BJ (cell line): ENCODE measurements around the gene KMO. TPM values are rescaled to one million over a fixed set of nuclear protein-coding genes. Genes with fewer than 3 reads are reported as not detected.

Experiments
- CTCF ChIA-PET: fragments of 350-600 bp; formaldehyde crosslinking; extraction: SDS; loops from one replicate; lab custom pipeline; 2021; ENCODE audit warnings: antibody characterized with exemption, inconsistent platforms; lab: Yijun Ruan, JAX
- POLR2A ChIA-PET: fragments of 300-600 bp; sonication (Branson Sonifier 250); formaldehyde crosslinking; extraction: SDS; loops from one replicate; lab custom pipeline; 2021; ENCODE audit warnings: antibody characterized with exemption; lab: Charles Lee
- DNase-seq: peaks from one replicate; pipeline ENCODE4 v3.0.0-alpha.2; 2011; ENCODE audit warnings: low read depth
- H3K27me3 ChIP-seq: 2 replicates; pipeline ENCODE4 v1.6.0; 2011; ENCODE audit warnings: low read length; ENCODE audit not compliant: control insufficient read depth, insufficient read depth
- H3K36me3 ChIP-seq: 2 replicates; pipeline ENCODE4 v1.5.1; 2011; ENCODE audit warnings: low read length; ENCODE audit not compliant: control insufficient read depth, insufficient read depth
- H3K4me3 ChIP-seq: 2 replicates; pipeline ENCODE4 v1.5.1; 2011; ENCODE audit warnings: low read depth, mild to moderate bottlenecking, control low read depth, low read length
- polyA plus RNA-seq: library from polyadenylated mRNA; depleted of rRNA; stranded (reverse); fragments of >200 nt; gene quantifications from 2 replicates; pipeline ENCODE4 v1.2.3, GENCODE V29; 2011
- TF ChIP-seq, protein P1 (sequence below): IDR thresholded peaks from 2 replicates; pipeline ENCODE4 v1.5.1; 2011; ENCODE audit warnings: low read depth, mild to moderate bottlenecking, control low read depth, inconsistent platforms, low read length, moderate library complexity; ENCODE audit not compliant: insufficient read depth

The KMO gene
- polyA plus RNA-seq, 1 experiment, result not detected

DNA sequence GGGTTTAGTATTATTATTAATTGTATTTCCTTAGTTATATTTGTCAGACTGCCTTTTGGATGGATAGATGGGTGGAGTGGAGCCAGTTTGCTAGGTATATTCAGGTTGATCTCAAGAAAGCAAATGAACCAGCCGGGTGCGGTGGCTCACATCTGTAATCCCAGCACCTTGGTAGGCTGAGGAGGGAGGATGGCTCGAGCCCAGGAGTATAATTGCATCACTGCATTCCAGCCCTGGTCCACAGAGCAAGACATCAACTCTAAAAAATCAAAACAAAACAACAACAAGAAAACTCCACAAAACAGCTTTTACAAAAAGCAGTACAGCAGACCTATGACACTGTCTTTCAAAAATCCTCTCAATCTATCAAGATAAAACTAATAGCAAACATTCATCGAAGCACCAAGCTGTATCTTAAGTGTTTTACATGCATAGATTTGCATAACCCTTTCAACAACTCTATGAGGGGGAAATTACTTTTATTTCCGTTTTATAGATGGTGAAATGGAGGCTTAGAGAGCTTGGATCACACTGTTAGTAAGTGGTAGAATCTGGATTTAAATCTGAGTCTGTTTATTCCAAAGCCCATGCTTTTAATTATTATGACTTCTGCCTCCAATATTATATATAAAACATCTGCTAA lies 25.5 kb downstream of the KMO start:
- ChIA-PET POLR2A (no interaction called here), CTCF (no interaction called here)
- Histone ChIP-seq H3K4me3 (no peak overlapping the region), H3K36me3 (no peaks in the 10 kb centered on the region), H3K27me3 (no peaks in the 10 kb centered on the region; the same call in 1 of the 2 replicates)
- no peak for DNase-seq
- TF ChIP-seq, protein P1, sequence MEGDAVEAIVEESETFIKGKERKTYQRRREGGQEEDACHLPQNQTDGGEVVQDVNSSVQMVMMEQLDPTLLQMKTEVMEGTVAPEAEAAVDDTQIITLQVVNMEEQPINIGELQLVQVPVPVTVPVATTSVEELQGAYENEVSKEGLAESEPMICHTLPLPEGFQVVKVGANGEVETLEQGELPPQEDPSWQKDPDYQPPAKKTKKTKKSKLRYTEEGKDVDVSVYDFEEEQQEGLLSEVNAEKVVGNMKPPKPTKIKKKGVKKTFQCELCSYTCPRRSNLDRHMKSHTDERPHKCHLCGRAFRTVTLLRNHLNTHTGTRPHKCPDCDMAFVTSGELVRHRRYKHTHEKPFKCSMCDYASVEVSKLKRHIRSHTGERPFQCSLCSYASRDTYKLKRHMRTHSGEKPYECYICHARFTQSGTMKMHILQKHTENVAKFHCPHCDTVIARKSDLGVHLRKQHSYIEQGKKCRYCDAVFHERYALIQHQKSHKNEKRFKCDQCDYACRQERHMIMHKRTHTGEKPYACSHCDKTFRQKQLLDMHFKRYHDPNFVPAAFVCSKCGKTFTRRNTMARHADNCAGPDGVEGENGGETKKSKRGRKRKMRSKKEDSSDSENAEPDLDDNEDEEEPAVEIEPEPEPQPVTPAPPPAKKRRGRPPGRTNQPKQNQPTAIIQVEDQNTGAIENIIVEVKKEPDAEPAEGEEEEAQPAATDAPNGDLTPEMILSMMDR, result no peak

DNA sequence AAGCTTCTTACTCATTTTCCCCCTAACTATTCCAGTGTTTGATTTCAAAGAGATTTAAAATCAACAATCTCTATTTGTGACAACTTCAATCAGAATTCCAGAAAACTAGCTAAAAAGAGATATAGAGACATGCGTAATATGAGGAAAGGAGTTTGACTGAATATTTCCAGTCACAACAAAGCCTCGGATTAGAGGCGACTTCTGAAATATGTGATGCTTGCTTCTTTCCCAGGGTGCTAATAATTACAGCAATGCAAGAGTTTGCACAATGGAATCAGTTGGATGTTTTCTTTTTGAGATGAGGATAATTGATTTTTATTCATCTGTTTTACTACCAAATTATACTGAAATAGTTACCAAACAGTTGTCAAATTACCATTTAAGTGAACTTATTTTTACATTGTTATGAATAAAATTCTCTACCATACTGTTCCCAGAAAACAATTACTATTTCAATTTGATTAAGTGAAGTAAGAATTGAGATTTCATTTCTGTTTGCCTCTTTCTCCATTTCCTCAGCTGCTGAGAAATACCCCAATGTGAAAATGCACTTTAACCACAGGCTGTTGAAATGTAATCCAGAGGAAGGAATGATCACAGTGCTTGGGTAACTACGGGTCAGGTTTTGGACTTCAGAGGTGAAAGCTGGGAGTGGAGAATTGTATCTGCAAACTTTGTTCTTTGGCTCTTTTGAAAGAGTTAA lies 28.1 kb downstream of the KMO start:
- Histone ChIP-seq H3K27me3 (no peaks in the 10 kb centered on the region; the same call in 1 of the 2 replicates), H3K4me3 (no peak overlapping the region), H3K36me3 (no peaks in the 10 kb centered on the region)
- TF ChIP-seq, protein P1, result no peak
- POLR2A ChIA-PET, result no interaction called here
- CTCF ChIA-PET, result no interaction called here
- DNase-seq, result no peak

DNA sequence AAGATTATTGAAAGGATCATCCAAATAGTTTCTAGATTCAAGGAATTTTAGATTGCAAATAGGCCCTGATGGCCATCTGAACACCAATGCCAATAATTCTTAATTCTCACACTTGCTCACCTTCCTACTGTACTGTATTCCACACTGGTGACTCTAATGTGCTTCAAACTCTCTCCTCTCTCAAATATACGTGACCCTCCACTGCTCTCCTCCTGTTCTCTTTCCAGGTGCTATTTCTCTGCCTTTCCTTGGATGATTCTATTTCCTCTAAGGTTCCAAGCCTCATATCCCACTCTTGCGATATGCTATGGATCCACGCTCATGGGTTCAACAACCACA lies 28.6 kb downstream of the KMO start:
- H3K27me3 ChIP-seq, result no peaks in the 10 kb centered on the region; the same call in 1 of the 2 replicates
- no peak overlapping the region for H3K4me3 ChIP-seq
- no peaks in the 10 kb centered on the region for H3K36me3 ChIP-seq
- TF ChIP-seq, protein P1, result no peak
- POLR2A ChIA-PET, result no interaction called here
- CTCF ChIA-PET, result no interaction called here
- DNase-seq, result no peak

DNA sequence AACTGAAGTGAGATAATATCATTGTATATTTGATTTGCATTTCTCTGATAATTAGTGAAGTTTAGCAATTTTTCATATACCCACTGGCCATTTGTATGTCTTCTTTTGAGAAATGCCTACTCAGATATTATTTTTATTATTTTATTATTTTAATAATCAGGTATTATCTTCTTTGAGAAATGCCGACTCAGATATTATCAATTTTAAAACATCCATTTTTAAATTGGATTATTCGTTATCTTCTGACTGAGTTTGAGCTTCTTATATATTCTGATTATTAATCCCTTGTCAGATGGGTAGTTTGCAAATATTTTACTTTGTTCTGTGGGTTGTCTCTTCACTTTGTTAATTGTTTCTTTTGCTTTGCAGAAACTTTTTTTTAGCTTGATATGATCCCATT lies 37.7 kb downstream of the KMO start:
- H3K27me3 ChIP-seq, result no peaks in the 10 kb centered on the region
- no peaks in the 10 kb centered on the region for H3K36me3 ChIP-seq
- CTCF ChIA-PET, result interaction anchor here (0.6 kb wide), 2 partner anchors 13 to 173 kb away, joined by 3 read pairs; no protein-coding TSS in a partner anchor
- no peak overlapping the region for H3K4me3 ChIP-seq
- POLR2A ChIA-PET, result no interaction called here
- TF ChIP-seq, protein P1, result no peak
- DNase-seq, result no peak

DNA sequence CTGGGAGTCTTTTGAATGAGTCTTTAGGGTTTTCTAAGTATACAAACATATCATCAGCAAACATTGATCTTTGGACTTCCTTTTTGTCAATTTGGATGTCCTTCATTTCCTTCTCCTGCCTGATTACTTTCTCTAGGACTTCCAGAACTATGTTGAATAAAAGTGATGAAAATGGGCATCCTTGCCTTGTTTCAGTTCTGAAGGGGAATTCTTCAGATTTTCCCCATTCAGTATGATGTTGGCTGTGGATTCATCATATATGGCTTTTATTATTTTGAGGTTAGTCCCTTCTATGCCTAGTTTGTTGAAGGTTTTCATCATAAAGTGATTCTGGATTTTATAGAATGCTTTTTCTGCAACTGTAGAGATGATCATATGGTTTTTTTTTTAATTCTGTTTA lies 42.0 kb downstream of the KMO start:
- no peaks in the 10 kb centered on the region for H3K36me3 ChIP-seq
- H3K4me3 ChIP-seq, result no peak overlapping the region
- no peak for DNase-seq
- POLR2A ChIA-PET, result no interaction called here
- CTCF ChIA-PET, result no interaction called here
- H3K27me3 ChIP-seq, result no peaks in the 10 kb centered on the region
- TF ChIP-seq, protein P1, result no peak
